Heart right ventricle (tissue), 16 donors: ENCODE measurements around the gene BZW2. TPM values are rescaled to one million over a fixed set of nuclear protein-coding genes. Genes with fewer than 3 reads are reported as not detected.
"Not testable (repeated sequence)": the region's sequence is repeated elsewhere in the genome, so short reads cannot be mapped to it uniquely, and the experiment has no call there.

Experiments used
- ATAC-seq, 8 donors: fragments of 200-7000 bp; cut with Tn5 transposase; one replicate each; pipeline ENCODE4 v1.9.1; 2020; ENCODE audit warnings: mild to moderate bottlenecking in 8 of 8, moderate library complexity in 8 of 8, moderate number of reproducible peaks in 1 of 8
- DNase-seq, 2 donors: peaks; one replicate each; pipeline ENCODE4 v3.0.0-alpha.2; 2020
- H3K27ac ChIP-seq, 10 donors: fragments of 200-600 bp; sonication (generic) in 2 of 10; one replicate each; pipeline versions ENCODE4 v1.5.0 to v1.8.0; 2020 to 2022; ENCODE audit warnings: mild to moderate bottlenecking in 3 of 10
- H3K27me3 ChIP-seq, 7 donors: fragments of 200-600 bp; one replicate each; pipeline ENCODE4 v1.8.0; 2021 to 2022; ENCODE audit warnings: mild to moderate bottlenecking in 2 of 7
- H3K36me3 ChIP-seq, 9 donors: fragments of 200-600 bp; sonication (generic) in 1 of 9; one replicate each; pipeline versions ENCODE4 v1.5.0 to v1.8.0; 2020 to 2022; ENCODE audit warnings: mild to moderate bottlenecking in 2 of 9
- H3K4me1 ChIP-seq, 9 donors: fragments of 200-600 bp; sonication (generic) in 1 of 9; one replicate each; pipeline versions ENCODE4 v1.5.0 to v1.8.0; 2020 to 2022; ENCODE audit warnings: mild to moderate bottlenecking in 4 of 9
- H3K4me3 ChIP-seq, 10 donors: fragments of 200-600 bp; sonication (generic) in 2 of 10; one replicate each; pipeline versions ENCODE4 v1.5.0 to v1.8.0; 2020 to 2022; ENCODE audit warnings: mild to moderate bottlenecking in 7 of 10, moderate library complexity in 2 of 10
- H3K9me3 ChIP-seq, 11 donors: fragments of 200-600 bp in 10 of 11; sonication (generic) in 2 of 11; one replicate each; pipeline versions ENCODE4 v1.5.0 to v1.8.0; 2013 to 2022; ENCODE audit warnings: mild to moderate bottlenecking in 2 of 11, control low read depth in 1 of 11, moderate library complexity in 1 of 11
- WGBS, 2 donors: extraction: QIAGEN DNeasy Blood & Tissue Kit; methylation state at CpG; one replicate each; pipeline ENCODE4 v1.1.7; 2013; ENCODE audit warnings: inconsistent platforms in 1 of 2; 5-methylcytosine and 5-hydroxymethylcytosine counted together
- intact Hi-C, 10 donors: fragments of 100-400 bp; cut with DNase I; formaldehyde crosslinking; loops; one replicate each; pipeline versions ENCODE4 v1.11.1 to v1.14.2; 2022
- polyA plus RNA-seq, 2 donors: library from polyadenylated mRNA; stranded (reverse); fragments of 200-250 nt; gene quantifications; one replicate each; pipeline ENCODE4 v1.2.3, GENCODE V29; 2013
- total RNA-seq, 10 donors: library from RNA; stranded (reverse); fragmentation: NEBNext Ultra II Directional in 3 of 10; extraction: Animal tissue kit (Norgen Biotek cat#: 25700) in 3 of 10; gene quantifications; one replicate each; pipeline versions ENCODE4 v1.2.1 to v1.2.4, GENCODE V29; 2021 to 2023
- TF ChIP-seq, protein P1 (sequence below), 9 donors: fragments of 200-600 bp; sonication (generic) in 2 of 9; IDR thresholded peaks; one replicate each; pipeline versions ENCODE4 v1.5.0 to v1.8.0; 2021 to 2022; ENCODE audit warnings: antibody characterized with exemption in 9 of 9, mild to moderate bottlenecking in 5 of 9, moderate library complexity in 1 of 9
- donor health status: Arrhythmogenic right ventricular cardiomyopathy.
- donor health status: ischemic (EF 13 %, LVEDD 7.1; RV severe dilation, severe dysfunction).
- donor health status: healthy with polysubstance abuse.
- donor health status: DM: no; HTN: yes; CAD: no.
- donor health status: DM: no; HTN: no; CAD: no.
- donor health status: ischemic (EF 25% LVEDD 6.9; RV normal size, moderate dysfunction).
- donor health status: ischemic (EF 25% LVEDD 5.7; RV mildly dilated, moderate dysfunction).
- donor health status: healthy.
- donor health status: DM: yes; HTN: yes; CAD: no.
- donor health status: Ischemic cardiomyopathy.
- donor health status: ischemic (EF 35%, LVEDD 5.7; RV mildly dilated, moderate dysfunction).
- donor health status: nonischemic (EF 11% LVEDD 7.7; RV severe dilation, severe dysfunction).
- donor health status: DM: yes; HTN: yes; CAD: no.
- donor health status: PGD.
- donor health status: ischemic (EF 29% LVEDD 5.4; RV normal size, mild dysfunction).
- donor health status: nonischemic (EF 23%, LVEDD 6.1; RV moderate dilation, normal function).

BZW2 gene
- total and polyA plus RNA-seq, 12 donors = 147 to 470 (median 337) TPM

DNA sequence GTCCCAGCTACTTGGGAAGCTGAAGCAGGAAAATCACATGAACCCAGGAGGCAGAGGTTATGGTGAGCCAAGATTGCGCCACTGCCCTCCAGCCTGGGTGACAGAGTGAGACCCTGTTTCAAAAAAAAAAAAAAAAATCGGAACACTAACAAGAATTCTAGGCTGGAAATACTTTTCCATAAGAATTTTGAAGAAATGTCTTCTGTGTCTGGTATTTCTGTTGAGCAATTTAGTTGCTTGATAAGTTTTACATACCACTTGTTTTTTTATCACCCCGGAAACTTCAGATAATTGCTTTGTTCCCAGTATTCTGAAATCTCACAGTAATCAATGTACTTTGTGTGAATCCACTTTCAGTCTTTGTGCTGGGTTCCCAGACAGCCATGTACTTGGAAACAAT is 25.8 kb downstream of the BZW2 start:
- H3K4me3 ChIP-seq = no peak overlapping the region
- ATAC-seq (no peak), DNase-seq (no peak)
- H3K27me3 ChIP-seq = no peaks in the 10 kb centered on the region
- peak overlapping the region in 2 of 10 donors; percentile 6 to 17 for H3K27ac ChIP-seq
- H3K4me1 ChIP-seq = peaks cover 0 to 49% (median 35%) of the 10 kb centered on the region in 9 donors
- H3K9me3 ChIP-seq = peaks cover 0 to 4% (median 0%) of the 10 kb centered on the region in 11 donors
- TF ChIP-seq, protein P1, sequence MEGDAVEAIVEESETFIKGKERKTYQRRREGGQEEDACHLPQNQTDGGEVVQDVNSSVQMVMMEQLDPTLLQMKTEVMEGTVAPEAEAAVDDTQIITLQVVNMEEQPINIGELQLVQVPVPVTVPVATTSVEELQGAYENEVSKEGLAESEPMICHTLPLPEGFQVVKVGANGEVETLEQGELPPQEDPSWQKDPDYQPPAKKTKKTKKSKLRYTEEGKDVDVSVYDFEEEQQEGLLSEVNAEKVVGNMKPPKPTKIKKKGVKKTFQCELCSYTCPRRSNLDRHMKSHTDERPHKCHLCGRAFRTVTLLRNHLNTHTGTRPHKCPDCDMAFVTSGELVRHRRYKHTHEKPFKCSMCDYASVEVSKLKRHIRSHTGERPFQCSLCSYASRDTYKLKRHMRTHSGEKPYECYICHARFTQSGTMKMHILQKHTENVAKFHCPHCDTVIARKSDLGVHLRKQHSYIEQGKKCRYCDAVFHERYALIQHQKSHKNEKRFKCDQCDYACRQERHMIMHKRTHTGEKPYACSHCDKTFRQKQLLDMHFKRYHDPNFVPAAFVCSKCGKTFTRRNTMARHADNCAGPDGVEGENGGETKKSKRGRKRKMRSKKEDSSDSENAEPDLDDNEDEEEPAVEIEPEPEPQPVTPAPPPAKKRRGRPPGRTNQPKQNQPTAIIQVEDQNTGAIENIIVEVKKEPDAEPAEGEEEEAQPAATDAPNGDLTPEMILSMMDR (IDR thresholded peaks at IDR 0.05) = no peak
- 87 to 93% methylated on average over 3 of the region's 3 CpGs for WGBS, 2 donors
- peaks cover 0 to 44% (median 15%) of the 10 kb centered on the region in 9 donors for H3K36me3 ChIP-seq
- intact Hi-C loops = no loop called here

DNA sequence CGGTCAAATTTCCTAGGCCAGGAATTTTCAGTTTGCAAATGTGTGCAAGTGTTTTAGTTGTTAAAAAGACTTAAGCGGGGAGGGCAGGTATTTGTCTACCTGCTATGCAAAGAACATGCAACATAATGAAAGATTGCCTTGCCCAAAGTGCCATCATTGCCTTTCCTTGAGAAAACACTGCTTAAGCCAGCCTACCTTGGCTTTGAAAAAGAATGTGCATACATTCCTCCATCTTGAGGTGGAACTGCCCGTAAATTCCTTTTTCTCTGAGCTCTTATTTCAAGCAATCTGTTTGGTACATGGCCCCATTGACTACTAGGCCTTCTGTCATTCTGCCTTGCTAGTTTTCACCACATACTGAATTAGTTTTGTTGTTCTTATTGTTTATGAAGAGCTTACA is 29.3 kb downstream of the BZW2 start:
- intact Hi-C loops = no loop called here
- Histone ChIP-seq H3K4me3 (no peak overlapping the region), H3K4me1 (peaks cover 0 to 15% (median 8%) of the 10 kb centered on the region in 9 donors), H3K9me3 (peaks cover 0 to 4% (median 0%) of the 10 kb centered on the region in 11 donors), H3K36me3 (peaks cover 0 to 60% (median 14%) of the 10 kb centered on the region in 9 donors), H3K27me3 (no peaks in the 10 kb centered on the region), H3K27ac (no peak overlapping the region)
- no peak for DNase-seq
- WGBS, 2 donors = 95 to 96% methylated on average over 3 of the region's 3 CpGs
- no peak for ATAC-seq
- TF ChIP-seq, protein P1 (IDR thresholded peaks at IDR 0.05) = no peak

DNA sequence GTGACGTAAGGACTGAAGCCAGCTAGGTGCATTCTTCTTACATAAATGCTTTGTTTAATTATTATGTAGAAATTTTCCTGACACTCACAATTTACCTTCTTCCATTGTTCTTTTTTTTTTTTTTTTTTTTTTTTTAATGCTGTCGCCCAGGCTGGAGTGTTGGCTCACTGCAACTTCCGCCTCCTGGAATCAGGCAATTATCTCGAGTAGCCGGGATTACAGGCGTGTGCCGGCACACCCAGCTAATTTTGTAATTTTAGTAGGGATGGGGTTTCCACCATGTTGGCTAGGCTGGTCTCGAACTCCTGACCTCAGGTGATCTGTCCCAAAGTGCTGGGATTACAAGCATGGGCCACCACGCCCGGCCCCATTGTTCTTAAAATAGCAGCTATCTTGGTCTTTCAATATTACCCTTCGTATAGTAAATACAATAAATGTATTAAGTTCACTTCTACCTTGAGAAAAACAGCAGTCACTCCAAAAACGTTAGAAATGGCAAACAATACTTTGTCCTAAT is 32.1 kb downstream of the BZW2 start:
- H3K9me3 ChIP-seq = no peaks in the 10 kb centered on the region
- H3K4me1 ChIP-seq = peaks cover 0 to 10% (median 0%) of the 10 kb centered on the region in 9 donors
- H3K36me3 ChIP-seq = peaks cover 0 to 88% (median 30%) of the 10 kb centered on the region in 9 donors
- no peak overlapping the region for H3K4me3 ChIP-seq
- DNase-seq (no peak), ATAC-seq (no peak)
- TF ChIP-seq, protein P1 (IDR thresholded peaks at IDR 0.05) = no peak
- no peaks in the 10 kb centered on the region for H3K27me3 ChIP-seq
- H3K27ac ChIP-seq = no peak overlapping the region
- 67 to 75% methylated on average over 12 of the region's 12 CpGs for WGBS, 2 donors
- intact Hi-C loops = no loop called here

DNA sequence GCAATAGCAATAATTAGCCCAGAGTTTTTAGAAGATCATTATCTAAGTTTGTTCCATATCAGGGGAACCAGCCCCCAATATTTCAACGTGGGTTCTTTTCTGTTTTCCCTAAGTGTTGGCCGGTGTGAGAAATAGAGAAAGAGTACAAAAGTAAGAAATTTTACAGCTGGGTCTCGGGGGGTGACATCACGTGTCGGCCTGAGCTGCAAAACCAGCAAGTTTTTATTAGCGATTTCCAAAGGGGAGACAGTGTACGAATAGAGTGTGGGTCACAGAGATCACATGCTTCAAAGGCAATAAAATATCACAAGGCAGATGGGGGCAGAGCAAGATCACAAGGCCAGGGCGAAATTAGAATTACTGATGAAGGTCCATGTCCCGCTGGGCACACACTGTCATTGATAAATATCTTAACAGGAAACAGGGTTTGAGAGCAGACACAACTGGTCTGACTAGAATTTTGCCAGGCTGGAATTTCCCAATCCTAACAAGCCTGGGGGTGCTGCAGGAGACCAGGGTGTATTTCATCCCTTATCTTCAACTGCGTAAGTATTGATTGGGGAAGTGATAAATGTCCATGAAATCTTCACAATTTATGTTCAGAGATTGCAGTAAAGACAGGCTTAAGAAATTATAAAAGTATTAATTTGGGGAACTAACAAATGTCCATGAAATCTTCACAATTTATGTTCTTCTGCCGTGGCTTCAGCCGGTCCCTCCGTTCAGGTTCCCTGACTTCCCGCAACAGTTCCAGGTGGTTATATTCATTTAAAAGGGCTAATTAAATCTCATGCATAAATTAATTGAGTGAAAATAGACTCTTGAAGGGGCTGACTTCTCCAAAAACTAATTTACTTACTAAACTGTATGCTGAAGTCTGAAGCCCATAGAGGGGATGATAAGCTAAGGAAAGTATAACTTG is 32.9 kb downstream of the BZW2 start:
- WGBS, 2 donors = 93 to 95% methylated on average over 14 of the region's 14 CpGs
- H3K9me3 ChIP-seq, H3K27ac ChIP-seq, H3K4me3 ChIP-seq, H3K27me3 ChIP-seq, intact Hi-C loops, H3K4me1 ChIP-seq, ATAC-seq, DNase-seq: not testable (repeated sequence)
- peaks cover 0 to 97% (median 30%) of the 10 kb centered on the region in 9 donors for H3K36me3 ChIP-seq
